Head of caudate nucleus (tissue), 42 donors: ENCODE measurements around the gene OR5T3.
"Not testable (repeated sequence)": the region's sequence is repeated elsewhere in the genome, so short reads cannot be mapped to it uniquely, and the experiment has no call there.

Experiments
- DNase-seq, 42 donors: peaks; one replicate each; pipeline versions ENCODE4 v3.0.0 to v3.0.0-alpha.2; 2020 to 2021; ENCODE audit warnings: mixed read lengths in 7 of 42
- intact Hi-C: fragments of 100-400 bp; cut with DNase I; formaldehyde crosslinking; loops from one replicate; pipeline ENCODE4 v1.15.0; 2022

OR5T3 gene

DNA sequence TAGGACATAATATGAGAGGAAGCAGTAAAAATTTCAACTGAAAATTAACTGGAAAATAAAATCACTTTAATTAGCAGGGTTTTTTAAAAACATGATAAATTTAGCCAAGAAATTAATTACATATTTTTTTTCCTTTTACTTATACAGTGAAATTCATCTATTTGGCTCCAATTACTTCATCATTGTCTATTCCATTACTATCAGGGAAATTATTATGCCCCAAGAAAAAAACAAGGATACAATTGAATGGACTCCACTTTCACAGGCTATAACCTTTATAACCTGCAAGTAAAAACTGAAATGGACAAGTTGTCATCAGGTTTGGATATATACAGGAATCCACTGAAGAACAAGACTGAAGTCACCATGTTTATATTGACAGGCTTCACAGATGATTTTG, at the start of gene OR5T3:
Gene OR5T3, plus strand, starts transcription at position 301 of the 400 bp plus-strand sequence. Its CDS starts 0 bp downstream, at position 301.
- intact Hi-C loops: no loop called here
- no peak for DNase-seq

DNA sequence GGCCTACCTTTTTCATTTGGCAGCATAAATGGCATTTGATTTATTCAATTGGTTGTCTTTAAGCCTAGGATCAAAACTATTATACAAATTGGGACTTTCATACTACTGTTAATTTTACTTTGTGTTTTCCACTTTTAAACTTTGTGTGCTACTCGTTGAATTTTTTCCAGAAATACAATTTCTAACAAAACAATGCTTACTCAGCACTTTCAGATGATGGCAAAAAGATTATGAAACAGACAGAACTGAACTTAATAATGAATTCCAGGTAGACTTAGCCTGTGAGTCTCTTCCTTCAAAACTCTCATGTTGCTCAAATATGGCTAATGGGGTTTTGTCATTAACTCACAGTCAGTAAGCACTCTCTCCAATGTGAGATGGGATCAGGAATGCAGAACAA, 44.3 kb upstream of the OR5T3 start:
- intact Hi-C loops: no loop called here
- no peak for DNase-seq

DNA sequence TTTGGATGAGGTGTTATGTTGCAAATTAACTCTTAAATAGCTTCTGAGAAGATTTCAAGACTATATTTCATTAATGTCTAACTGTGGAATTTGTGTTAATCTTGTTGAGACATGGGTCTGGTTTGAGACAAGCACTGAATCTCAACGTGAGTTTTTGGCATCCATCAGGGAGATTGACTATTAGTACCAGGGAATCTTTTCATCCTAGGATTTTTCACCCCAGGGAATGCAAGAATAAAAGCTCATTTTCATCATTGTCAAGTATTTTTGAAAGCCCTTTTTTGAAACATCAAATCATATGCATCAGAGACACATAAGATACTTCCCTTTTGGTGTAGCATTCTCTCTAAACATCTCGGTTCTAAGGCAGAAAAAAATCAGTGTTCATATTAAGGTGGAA, 37.5 kb upstream of the OR5T3 start:
- DNase-seq: no peak
- intact Hi-C loops: no loop called here

DNA sequence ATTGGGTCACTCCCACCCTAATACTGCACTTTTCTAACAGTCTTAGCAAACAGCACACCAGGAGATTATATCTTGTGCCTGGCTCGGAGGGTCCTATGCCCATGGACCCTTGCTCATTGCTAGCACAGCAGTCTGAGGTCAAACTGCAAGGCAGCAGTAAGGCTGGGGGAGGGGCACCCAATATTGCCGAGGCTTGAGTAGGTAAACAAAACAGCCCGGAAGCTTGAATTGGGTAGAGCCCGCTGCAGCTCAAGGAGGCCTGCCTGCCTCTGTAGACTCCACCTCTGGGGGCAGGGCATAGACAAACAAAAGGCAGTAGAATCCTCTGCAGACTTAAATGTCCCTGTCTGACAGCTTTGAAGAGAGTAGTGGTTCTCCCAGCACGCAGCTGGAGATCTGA, 32.3 kb upstream of the OR5T3 start:
- DNase-seq, intact Hi-C loops: not testable (repeated sequence)

DNA sequence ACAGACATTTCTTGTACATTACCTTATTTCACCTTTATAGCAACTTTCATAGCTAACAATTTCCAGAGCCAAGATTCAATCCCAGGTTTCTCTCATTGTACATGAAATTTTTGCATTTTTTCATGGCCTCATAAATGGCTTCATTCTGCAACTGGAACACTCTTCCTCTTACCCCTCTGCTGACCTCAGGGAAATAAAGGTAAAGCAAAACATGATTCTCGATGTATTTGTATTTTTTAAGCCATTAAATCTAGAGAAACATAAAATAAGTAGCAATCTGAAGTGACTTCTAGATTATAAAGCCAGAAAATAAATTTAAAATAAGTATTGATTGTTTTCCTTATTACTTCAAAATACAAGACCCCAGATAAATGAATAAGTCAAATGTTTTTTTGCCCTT, 17.9 kb upstream of the OR5T3 start, which contains the start of gene OR5T2:
Gene OR5T2, minus strand, starts transcription at position 101 of the 400 bp plus-strand sequence. CDS start 1,193 bp downstream, outside the sequence.
- intact Hi-C loops: no loop called here
- DNase-seq: no peak

DNA sequence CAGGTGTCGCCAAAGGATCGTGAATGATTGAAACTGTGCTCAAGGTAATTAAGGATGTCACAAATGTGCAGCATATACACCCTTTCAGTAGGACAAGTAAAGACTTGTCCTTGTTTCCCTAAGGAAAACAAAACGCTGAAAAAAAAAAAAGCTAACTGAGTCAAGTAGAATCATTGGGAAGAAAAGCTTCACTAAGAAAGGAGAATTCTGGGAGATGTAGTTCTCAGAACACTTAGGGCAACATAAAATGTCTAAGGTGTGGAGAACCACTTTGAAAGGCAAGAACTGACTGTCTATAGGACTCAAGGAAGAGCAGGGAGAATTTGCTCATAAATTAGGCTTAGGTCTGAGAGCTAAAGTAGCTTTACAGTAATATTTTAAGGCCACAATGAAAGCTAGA, 19.0 kb downstream of the OR5T3 start:
- intact Hi-C loops: no loop called here
- no peak for DNase-seq

DNA sequence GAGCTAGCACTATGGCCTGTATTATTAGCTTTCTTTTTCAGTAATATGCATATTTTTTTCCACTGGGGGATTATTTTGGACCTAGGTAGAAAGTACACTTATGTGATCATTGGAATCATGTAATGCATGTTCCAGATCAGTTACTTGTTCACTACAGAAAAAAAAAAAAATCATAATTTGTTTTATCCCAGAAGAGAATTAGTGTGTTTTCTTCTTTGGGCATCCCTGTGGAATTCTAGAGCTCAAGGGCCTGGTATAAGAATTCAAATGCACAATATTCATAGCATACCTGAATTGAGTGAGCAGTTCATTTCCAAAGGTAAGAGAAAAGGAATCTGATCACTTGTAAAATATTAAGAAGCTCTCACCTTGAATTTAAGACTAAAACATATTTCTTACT, 21.8 kb downstream of the OR5T3 start, which contains the start of gene OR5T1:
Gene OR5T1, plus strand, starts transcription at position 301 of the 400 bp plus-strand sequence. CDS start 1,485 bp downstream, outside the sequence.
- intact Hi-C loops: no loop called here
- no peak for DNase-seq

DNA sequence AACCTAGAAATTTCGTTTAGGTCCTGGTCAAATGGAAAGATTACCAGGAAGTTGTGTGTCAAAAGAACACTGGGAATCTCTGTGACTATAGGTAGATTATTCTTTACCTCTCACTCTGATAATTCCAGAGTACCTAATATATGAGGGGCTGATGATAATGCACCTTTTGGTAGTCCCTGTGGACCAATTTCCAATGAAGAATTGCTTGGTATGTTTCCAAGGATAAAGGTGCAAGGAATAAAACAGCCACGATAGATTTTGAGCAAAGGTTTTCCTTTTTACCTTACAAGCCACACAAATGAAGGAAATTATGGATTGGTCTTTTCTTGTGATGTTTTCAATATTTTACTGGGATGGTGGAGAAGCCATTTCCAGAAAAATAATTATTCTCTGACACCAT, 40.1 kb downstream of the OR5T3 start, which contains the start of gene OR8H1:
Gene OR8H1, minus strand, starts transcription at position 101 of the 400 bp plus-strand sequence. CDS start 1,192 bp downstream, outside the sequence.
- DNase-seq: no peak

DNA sequence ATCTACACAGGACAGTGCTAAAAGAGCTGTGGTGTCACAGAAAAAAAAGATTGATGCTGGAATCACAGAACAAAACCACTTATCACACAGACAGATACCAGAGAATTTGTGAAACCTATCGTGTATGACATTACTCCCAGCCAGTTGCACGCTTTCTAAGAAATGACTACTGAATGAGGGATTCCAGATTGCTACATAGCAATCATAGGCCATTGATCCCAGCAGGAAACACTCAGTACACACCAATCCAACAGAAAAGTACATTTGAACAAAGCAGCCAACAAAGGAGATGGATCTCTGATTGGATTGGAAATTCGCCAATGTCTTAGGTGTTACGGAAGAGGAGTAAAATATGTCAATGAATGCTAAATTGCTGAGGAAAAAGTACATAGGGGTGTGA, 44.8 kb downstream of the OR5T3 start:
- no peak for DNase-seq
- intact Hi-C loops: no loop called here

More for the DNA sequence above, 40.1 kb downstream of the OR5T3 start, which contains the start of gene OR8H1:
- intact Hi-C loops: no loop called here
